ENCODE results near the gene CSF2.
"Not testable (repeated sequence)": the region's sequence is repeated elsewhere in the genome, so short reads cannot be mapped to it uniquely, and the experiment has no call there.

Gene CSF2

GRCh38 chr5:132093271-132093670 lies 19.7 kb downstream of the CSF2 start:
- DNase-seq = no peak

GRCh38 chr5:132094393-132095076 lies 20.9 kb downstream of the CSF2 start:
- no peak for DNase-seq

- no peak for DNase-seq
Measured at GRCh38 chr5:132095077-132095410, 21.5 kb downstream of the CSF2 start.

GRCh38 chr5:132095424-132095972 lies 21.9 kb downstream of the CSF2 start:
- DNase-seq = no peak

- DNase-seq = no peak
Measured at GRCh38 chr5:132096904-132097303, 23.3 kb downstream of the CSF2 start.

GRCh38 chr5:132098151-132098594 lies 24.6 kb downstream of the CSF2 start:
- no peak for DNase-seq

GRCh38 chr5:132098621-132099020 lies 25.0 kb downstream of the CSF2 start:
- no peak for DNase-seq

- DNase-seq = no peak
Measured at GRCh38 chr5:132099076-132099748, 25.6 kb downstream of the CSF2 start.

GRCh38 chr5:132099905-132100304 lies 26.3 kb downstream of the CSF2 start:
- DNase-seq = no peak

GRCh38 chr5:132100672-132101261 lies 27.2 kb downstream of the CSF2 start:
- DNase-seq = no peak

- DNase-seq = no peak
Measured at GRCh38 chr5:132101385-132101880, 27.8 kb downstream of the CSF2 start.

GRCh38 chr5:132102101-132102701 lies 28.6 kb downstream of the CSF2 start:
- no peak for DNase-seq

- no peak for DNase-seq
Measured at GRCh38 chr5:132102944-132103331, 29.3 kb downstream of the CSF2 start.

- peak; percentile 31 for DNase-seq
Measured at GRCh38 chr5:132103332-132103951, 29.9 kb downstream of the CSF2 start.

- DNase-seq = peak; percentile 40
Measured at GRCh38 chr5:132103969-132104391, 30.4 kb downstream of the CSF2 start.

- no peak for DNase-seq
Measured at GRCh38 chr5:132104556-132104955, 31.0 kb downstream of the CSF2 start.

GRCh38 chr5:132105688-132106087 lies 32.1 kb downstream of the CSF2 start:
- DNase-seq = no peak

- DNase-seq = not testable (repeated sequence)
Measured at GRCh38 chr5:132108495-132108894, 34.9 kb downstream of the CSF2 start.

- not testable (repeated sequence) for DNase-seq
Measured at GRCh38 chr5:132108957-132109356, 35.4 kb downstream of the CSF2 start.

GRCh38 chr5:132109494-132110053 lies 36.0 kb downstream of the CSF2 start:
- DNase-seq = no peak

GRCh38 chr5:132110195-132110594 lies 36.6 kb downstream of the CSF2 start:
- DNase-seq = no peak

GRCh38 chr5:132110930-132111329 lies 37.3 kb downstream of the CSF2 start:
- DNase-seq = no peak

GRCh38 chr5:132112111-132112510 lies 38.5 kb downstream of the CSF2 start:
- DNase-seq = no peak

Measured in NCI-H2029 (cell line).